Measurements from ENCODE around the gene KCNT2.
A peak's percentile ranks its signal among the peaks of the same experiment; 100 is the strongest.

Gene KCNT2

DNA sequence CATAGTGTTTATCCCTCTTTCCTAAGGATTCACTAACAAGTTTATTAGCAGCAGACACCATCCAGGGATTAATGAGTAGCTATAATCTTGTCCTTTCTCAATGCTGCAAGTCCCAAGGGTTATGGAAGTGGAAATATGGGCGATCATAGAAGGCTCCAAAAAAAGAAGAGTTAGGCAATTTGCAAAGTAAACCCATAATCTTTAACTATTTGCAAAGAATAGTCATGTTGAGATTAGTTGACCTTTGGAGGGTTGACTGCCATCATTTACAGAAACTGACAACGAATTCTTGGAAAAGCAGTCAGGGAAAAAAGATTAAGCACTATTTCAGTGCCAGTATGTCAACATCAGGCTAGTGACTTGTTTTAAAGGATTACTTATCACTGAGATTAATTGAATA lies 169.9 kb downstream of the KCNT2 start:
- Histone ChIP-seq H3K36me3 (ENCODE audit: insufficient read depth, low read depth, low read length) (no peaks in the 10 kb centered on the region), H3K27me3 (ENCODE audit: insufficient read depth, low read length) (no peaks in the 10 kb centered on the region), H3K27ac (ENCODE audit: low read length) (no peak overlapping the region), H3K4me3 (ENCODE audit: low read length) (no peak overlapping the region), H3K9me3 (ENCODE audit: insufficient read depth, low read depth, low read length) (no peaks in the 10 kb centered on the region), H3K4me1 (ENCODE audit: insufficient read depth, low read length) (no peaks in the 10 kb centered on the region), H3K9ac (ENCODE audit: low read depth, low read length) (no peak overlapping the region)

DNA sequence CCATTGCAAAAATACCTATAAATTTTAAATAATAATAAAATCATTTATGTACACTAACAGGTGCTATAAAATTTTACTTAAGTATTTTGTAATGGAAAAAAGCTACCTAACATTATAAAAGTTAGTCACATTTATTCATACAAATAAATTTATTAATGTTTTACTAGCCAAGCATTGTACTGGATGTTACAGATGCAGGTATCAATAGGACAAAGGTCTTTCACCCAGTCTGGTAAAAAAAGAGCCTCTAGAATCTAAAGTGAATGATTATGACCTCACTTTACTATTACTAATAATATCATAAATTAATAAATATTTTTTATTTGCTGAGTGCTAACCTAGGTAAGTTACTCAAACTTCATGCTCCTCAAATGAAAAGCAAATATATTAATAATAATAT lies 170.6 kb downstream of the KCNT2 start:
- no peaks in the 10 kb centered on the region for H3K36me3 ChIP-seq (ENCODE audit: insufficient read depth, low read depth, low read length)
- H3K4me1 ChIP-seq (ENCODE audit: insufficient read depth, low read length): no peaks in the 10 kb centered on the region
- H3K4me3 ChIP-seq (ENCODE audit: low read length): no peak overlapping the region
- H3K27me3 ChIP-seq (ENCODE audit: insufficient read depth, low read length): no peaks in the 10 kb centered on the region
- H3K9me3 ChIP-seq (ENCODE audit: insufficient read depth, low read depth, low read length): no peaks in the 10 kb centered on the region
- H3K9ac ChIP-seq (ENCODE audit: low read depth, low read length): no peak overlapping the region
- no peak overlapping the region for H3K27ac ChIP-seq (ENCODE audit: low read length)

DNA sequence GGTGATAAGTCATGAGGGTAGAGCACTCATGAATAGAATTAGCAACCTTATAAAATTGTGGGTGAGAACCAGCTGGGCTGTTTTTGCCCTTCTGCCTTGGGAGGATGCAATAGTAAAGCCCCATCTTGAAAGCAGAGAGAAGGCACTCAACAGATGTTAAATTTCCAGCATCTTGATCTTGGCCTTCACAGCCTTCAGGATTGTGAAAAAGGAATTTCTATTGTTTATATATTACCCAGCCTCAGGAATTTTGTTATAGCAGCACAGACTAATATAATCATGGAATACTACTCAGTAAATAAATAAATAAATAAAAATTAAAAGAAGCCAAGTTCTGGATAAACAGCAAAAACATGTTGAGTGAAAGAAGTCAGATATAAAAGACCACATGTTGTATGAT lies 175.2 kb downstream of the KCNT2 start:
- H3K9me3 ChIP-seq (ENCODE audit: insufficient read depth, low read depth, low read length): no peaks in the 10 kb centered on the region
- no peak overlapping the region for H3K27ac ChIP-seq (ENCODE audit: low read length)
- no peak overlapping the region for H3K4me3 ChIP-seq (ENCODE audit: low read length)
- no peak overlapping the region for H3K9ac ChIP-seq (ENCODE audit: low read depth, low read length)
- peaks cover 10% of the 10 kb centered on the region; the same call in 1 of the 2 replicates for H3K36me3 ChIP-seq (ENCODE audit: insufficient read depth, low read depth, low read length)
- H3K27me3 ChIP-seq (ENCODE audit: insufficient read depth, low read length): no peaks in the 10 kb centered on the region
- no peaks in the 10 kb centered on the region for H3K4me1 ChIP-seq (ENCODE audit: insufficient read depth, low read length)

DNA sequence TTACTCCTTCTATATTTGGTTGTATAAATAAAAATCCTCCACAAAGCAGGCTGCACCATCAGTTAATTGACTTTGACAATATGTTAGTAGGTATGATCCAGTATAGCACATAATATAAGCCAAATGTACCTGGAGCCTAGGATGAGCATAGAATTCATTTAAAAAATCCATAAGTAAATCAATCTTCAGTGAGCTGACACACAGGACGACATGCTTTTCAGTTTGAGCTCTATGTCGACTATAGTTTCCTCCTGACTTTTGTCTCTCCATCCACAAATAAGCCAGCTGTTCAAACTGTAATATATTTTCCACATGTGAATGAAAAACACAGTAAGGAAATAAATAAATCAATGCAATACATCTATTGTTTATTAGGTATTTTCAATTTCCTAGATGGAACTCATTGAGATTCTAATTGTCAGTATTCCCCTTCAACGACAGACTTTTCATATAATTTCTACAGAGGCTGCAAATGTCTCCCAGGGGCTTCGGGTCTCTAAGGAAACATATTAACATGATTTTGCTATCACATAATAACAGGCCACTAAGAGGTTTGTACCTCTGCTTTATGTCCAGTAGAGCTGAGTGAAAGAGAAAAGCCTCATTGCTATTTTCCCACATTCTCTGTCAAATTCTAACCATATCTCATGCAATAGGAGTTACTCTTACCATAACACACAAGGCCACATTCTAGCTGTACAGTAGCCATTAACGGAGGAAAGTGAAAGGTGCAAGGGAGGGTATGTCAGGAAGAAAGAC lies 180.1 kb downstream of the KCNT2 start:
- Histone ChIP-seq H3K9ac (ENCODE audit: low read depth, low read length) (no peak overlapping the region), H3K27ac (ENCODE audit: low read length) (no peak overlapping the region), H3K36me3 (ENCODE audit: insufficient read depth, low read depth, low read length) (peaks cover 23% of the 10 kb centered on the region; the same call in 1 of the 2 replicates), H3K4me1 (ENCODE audit: insufficient read depth, low read length) (no peaks in the 10 kb centered on the region), H3K27me3 (ENCODE audit: insufficient read depth, low read length) (no peaks in the 10 kb centered on the region), H3K9me3 (ENCODE audit: insufficient read depth, low read depth, low read length) (no peaks in the 10 kb centered on the region), H3K4me3 (ENCODE audit: low read length) (no peak overlapping the region)

DNA sequence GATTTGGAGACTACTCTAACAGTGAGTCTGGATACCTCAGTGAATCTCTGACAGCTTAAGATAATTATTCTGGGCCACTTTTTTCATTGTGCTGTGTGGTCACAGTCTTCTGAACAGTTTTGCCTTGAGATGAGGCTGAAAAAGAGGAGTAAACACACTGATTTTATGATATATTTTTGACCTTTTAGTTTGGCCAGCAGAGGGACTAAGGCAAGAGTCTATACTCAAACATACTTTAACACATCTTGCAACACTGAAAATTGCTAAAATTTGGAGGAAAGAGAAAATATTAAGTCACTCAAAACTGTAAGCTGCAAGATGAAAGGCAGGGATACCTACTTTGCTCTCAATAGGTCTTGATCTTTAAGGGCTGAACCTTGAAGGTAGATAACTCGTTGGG lies 182.7 kb downstream of the KCNT2 start:
- Histone ChIP-seq H3K36me3 (ENCODE audit: insufficient read depth, low read depth, low read length) (peaks cover 32% of the 10 kb centered on the region; the same call in 1 of the 2 replicates), H3K9ac (ENCODE audit: low read depth, low read length) (no peak overlapping the region), H3K4me3 (ENCODE audit: low read length) (no peak overlapping the region), H3K9me3 (ENCODE audit: insufficient read depth, low read depth, low read length) (no peaks in the 10 kb centered on the region), H3K27ac (ENCODE audit: low read length) (no peak overlapping the region), H3K4me1 (ENCODE audit: insufficient read depth, low read length) (no peaks in the 10 kb centered on the region; the same call in 1 of the 2 replicates), H3K27me3 (ENCODE audit: insufficient read depth, low read length) (no peaks in the 10 kb centered on the region)

DNA sequence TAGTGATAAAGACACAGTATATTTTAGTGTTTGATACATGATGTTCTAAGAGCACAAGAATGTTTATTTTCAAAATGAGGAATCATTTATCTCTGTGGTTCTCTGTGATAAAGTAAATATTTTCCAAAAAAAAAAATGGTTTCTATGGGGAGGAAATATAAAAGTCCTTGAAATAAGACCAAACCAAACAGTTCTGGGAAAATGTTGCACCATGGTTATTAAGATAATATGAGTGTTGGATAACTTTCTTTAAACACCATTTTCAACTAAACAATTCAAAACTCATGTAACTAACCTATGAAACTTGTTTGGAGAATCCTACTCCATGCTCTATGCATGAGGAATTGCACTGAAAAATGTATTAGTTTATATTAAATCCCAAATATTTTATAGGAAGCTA lies 184.6 kb downstream of the KCNT2 start:
- H3K27ac ChIP-seq (ENCODE audit: low read length): no peak overlapping the region
- no peaks in the 10 kb centered on the region for H3K27me3 ChIP-seq (ENCODE audit: insufficient read depth, low read length)
- H3K36me3 ChIP-seq (ENCODE audit: insufficient read depth, low read depth, low read length): peaks cover 32% of the 10 kb centered on the region; the same call in 1 of the 2 replicates
- H3K9me3 ChIP-seq (ENCODE audit: insufficient read depth, low read depth, low read length): no peaks in the 10 kb centered on the region
- H3K4me1 ChIP-seq (ENCODE audit: insufficient read depth, low read length): no peaks in the 10 kb centered on the region; the same call in 1 of the 2 replicates
- H3K4me3 ChIP-seq (ENCODE audit: low read length): no peak overlapping the region
- H3K9ac ChIP-seq (ENCODE audit: low read depth, low read length): no peak overlapping the region

DNA sequence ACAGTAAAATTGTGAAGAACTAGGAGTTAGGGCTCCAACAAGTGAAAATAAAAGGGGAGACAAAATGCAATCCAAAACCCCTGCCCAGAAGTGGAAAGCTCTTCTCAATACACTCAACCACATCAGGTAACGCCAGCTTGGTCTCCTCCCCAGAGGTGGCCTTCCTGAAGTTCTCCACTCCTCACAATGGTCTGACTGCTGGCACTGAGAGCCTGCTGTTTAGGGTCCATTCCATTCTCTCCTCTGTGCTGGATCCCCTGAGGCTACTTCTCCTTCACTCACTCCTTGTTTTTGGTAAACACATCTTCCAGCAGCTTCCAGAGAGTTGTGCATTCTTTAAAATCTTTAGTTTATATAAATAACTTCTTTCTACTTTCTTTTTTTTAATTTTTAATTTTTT lies 189.5 kb downstream of the KCNT2 start:
- no peak overlapping the region for H3K9ac ChIP-seq (ENCODE audit: low read depth, low read length)
- H3K4me1 ChIP-seq (ENCODE audit: insufficient read depth, low read length): no peaks in the 10 kb centered on the region; the same call in 1 of the 2 replicates
- H3K4me3 ChIP-seq (ENCODE audit: low read length): no peak overlapping the region
- no peaks in the 10 kb centered on the region for H3K27me3 ChIP-seq (ENCODE audit: insufficient read depth, low read length)
- no peaks in the 10 kb centered on the region for H3K9me3 ChIP-seq (ENCODE audit: insufficient read depth, low read depth, low read length)
- H3K27ac ChIP-seq (ENCODE audit: low read length): no peak overlapping the region
- peaks cover 21% of the 10 kb centered on the region; the same call in 1 of the 2 replicates for H3K36me3 ChIP-seq (ENCODE audit: insufficient read depth, low read depth, low read length)

DNA sequence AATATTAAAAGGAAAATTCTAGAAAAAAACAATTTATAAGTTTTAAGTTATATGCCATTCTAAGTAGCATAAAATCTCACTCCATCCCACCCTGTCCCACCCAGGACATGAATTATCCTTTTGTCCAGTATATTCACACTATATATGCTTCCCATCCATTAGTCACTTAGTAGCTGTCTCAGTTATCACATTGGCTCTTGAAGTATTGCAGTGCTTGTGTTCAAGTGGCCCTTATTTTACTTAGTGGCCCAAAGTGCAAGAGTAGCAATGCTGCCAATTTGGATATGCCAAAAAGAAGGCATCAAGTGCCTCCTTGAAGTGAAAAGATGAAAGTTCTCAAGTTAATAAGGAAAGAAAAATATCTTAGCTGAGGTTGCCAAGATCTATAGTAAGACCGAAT lies 192.3 kb downstream of the KCNT2 start:
- H3K9ac ChIP-seq (ENCODE audit: low read depth, low read length): no peak overlapping the region
- H3K36me3 ChIP-seq (ENCODE audit: insufficient read depth, low read depth, low read length): peaks cover 17% of the 10 kb centered on the region; the same call in 1 of the 2 replicates
- no peaks in the 10 kb centered on the region for H3K27me3 ChIP-seq (ENCODE audit: insufficient read depth, low read length)
- no peaks in the 10 kb centered on the region for H3K4me1 ChIP-seq (ENCODE audit: insufficient read depth, low read length)
- H3K27ac ChIP-seq (ENCODE audit: low read length): no peak overlapping the region
- H3K9me3 ChIP-seq (ENCODE audit: insufficient read depth, low read depth, low read length): no peaks in the 10 kb centered on the region
- H3K4me3 ChIP-seq (ENCODE audit: low read length): no peak overlapping the region

DNA sequence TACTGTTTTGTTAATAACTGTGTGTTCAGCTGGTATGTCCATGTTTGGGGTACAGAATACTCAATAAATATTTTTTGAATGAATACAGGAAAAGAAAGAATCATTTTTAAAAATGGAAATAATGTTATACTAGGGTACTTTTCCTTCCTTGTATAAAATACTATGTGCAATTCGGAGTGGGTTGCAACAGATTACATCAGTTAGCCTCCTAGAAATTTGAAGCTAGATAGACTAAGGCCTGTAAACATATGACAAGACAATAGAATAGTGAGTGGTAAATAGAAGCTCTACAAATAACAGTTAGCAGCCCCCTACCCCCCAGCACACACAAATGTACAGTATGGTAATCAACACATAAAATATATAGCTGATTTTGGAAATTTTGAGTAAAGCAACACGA lies 195.9 kb downstream of the KCNT2 start:
- H3K4me1 ChIP-seq (ENCODE audit: insufficient read depth, low read length): peaks cover 4% of the 10 kb centered on the region; the same call in 1 of the 2 replicates
- H3K9ac ChIP-seq (ENCODE audit: low read depth, low read length): no peak overlapping the region
- H3K9me3 ChIP-seq (ENCODE audit: insufficient read depth, low read depth, low read length): no peaks in the 10 kb centered on the region
- peaks cover 9% of the 10 kb centered on the region; the same call in 1 of the 2 replicates for H3K36me3 ChIP-seq (ENCODE audit: insufficient read depth, low read depth, low read length)
- no peaks in the 10 kb centered on the region for H3K27me3 ChIP-seq (ENCODE audit: insufficient read depth, low read length)
- H3K4me3 ChIP-seq (ENCODE audit: low read length): no peak overlapping the region
- no peak overlapping the region for H3K27ac ChIP-seq (ENCODE audit: low read length)

DNA sequence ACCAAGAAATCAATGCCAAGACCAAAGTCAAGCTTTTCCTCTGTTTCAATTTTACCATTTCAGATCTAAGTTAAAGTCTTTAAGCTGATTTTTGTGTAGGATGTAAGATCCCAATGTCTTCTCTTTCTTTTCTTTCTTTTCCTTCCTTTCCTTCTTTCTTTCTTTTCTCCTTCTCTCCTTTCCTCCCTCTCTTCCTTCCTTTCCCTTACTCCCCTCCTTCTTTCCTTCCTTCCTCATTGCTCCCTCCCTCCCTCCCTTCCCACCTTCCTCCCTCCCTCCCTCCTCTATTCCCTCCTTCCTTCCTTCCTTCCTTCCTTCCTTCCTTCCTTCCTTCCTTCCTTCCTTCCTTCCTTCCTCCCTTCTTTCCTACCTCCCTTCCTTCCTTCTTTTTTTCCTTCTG lies 197.5 kb downstream of the KCNT2 start:
- no peak overlapping the region for H3K4me3 ChIP-seq (ENCODE audit: low read length)
- H3K9me3 ChIP-seq (ENCODE audit: insufficient read depth, low read depth, low read length): no peaks in the 10 kb centered on the region
- H3K36me3 ChIP-seq (ENCODE audit: insufficient read depth, low read depth, low read length): peaks cover 9% of the 10 kb centered on the region; the same call in 1 of the 2 replicates
- no peak overlapping the region for H3K9ac ChIP-seq (ENCODE audit: low read depth, low read length)
- H3K27me3 ChIP-seq (ENCODE audit: insufficient read depth, low read length): no peaks in the 10 kb centered on the region
- no peak overlapping the region for H3K27ac ChIP-seq (ENCODE audit: low read length)
- H3K4me1 ChIP-seq (ENCODE audit: insufficient read depth, low read length): peaks cover 4% of the 10 kb centered on the region; the same call in 1 of the 2 replicates

DNA sequence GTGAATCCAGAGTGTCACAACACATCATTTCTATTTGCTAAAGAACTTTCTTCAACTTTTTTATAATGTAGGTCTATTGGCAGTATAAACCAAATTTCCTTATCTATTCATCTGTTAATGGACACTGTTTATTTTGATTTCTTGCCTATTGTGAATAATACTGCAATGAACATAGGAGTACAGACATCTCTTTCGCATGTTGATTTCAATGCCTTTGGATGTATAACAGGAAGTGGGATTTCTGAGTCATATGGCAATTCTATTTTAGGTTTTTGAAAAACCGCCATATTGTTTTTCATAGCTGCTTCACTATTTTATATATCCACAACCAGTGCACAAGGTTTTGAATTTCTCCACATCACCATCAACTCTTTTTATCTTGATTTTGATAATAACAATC lies 198.7 kb downstream of the KCNT2 start:
- H3K36me3 ChIP-seq (ENCODE audit: insufficient read depth, low read depth, low read length): peaks cover 3% of the 10 kb centered on the region; the same call in 1 of the 2 replicates
- no peak overlapping the region for H3K4me3 ChIP-seq (ENCODE audit: low read length)
- H3K27ac ChIP-seq (ENCODE audit: low read length): no peak overlapping the region
- no peak overlapping the region for H3K9ac ChIP-seq (ENCODE audit: low read depth, low read length)
- H3K9me3 ChIP-seq (ENCODE audit: insufficient read depth, low read depth, low read length): no peaks in the 10 kb centered on the region
- peaks cover 4% of the 10 kb centered on the region; the same call in 1 of the 2 replicates for H3K4me1 ChIP-seq (ENCODE audit: insufficient read depth, low read length)
- H3K27me3 ChIP-seq (ENCODE audit: insufficient read depth, low read length): no peaks in the 10 kb centered on the region

DNA sequence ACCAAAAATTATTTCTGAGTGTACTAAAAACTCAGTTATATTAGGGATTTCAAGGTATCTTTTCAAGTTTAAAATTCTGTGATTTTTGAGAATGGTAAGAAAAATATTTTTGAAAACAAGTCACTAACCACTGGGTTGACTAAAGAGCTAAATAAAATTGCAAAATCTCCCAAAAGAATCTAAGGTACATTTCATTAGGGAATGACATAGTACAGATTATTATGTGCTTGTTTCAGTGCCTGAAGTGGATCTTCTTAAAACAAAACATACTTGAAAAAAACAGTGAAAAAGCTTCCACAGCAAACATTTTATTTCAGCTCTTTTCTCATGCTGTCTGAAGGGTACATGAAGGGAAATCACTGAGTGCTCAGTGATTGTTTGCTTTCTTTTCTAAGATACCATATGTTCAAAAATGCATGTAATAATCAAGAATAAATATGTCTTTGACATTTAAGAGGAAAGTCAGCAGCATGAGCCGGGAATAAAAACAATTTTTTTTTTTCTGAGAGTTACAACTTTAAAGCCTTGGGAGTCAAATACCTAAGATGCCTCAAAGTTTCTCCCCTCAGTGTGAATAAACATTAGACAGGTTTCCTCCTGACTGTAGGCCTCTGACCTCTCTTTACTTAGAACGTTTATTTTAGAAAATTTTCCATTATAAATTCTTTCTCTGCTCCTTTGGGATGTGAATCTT lies 200.7 kb downstream of the KCNT2 start:
- Histone ChIP-seq H3K4me3 (ENCODE audit: low read length) (no peak overlapping the region), H3K9me3 (ENCODE audit: insufficient read depth, low read depth, low read length) (no peaks in the 10 kb centered on the region), H3K27me3 (ENCODE audit: insufficient read depth, low read length) (no peaks in the 10 kb centered on the region), H3K36me3 (ENCODE audit: insufficient read depth, low read depth, low read length) (no peaks in the 10 kb centered on the region), H3K9ac (ENCODE audit: low read depth, low read length) (0 out of 2 replicates have a peak overlapping the region, but pooled peaks have one; percentile 25), H3K4me1 (ENCODE audit: insufficient read depth, low read length) (peaks cover 4% of the 10 kb centered on the region; the same call in 1 of the 2 replicates), H3K27ac (ENCODE audit: low read length) (peak overlapping the region; percentile 31)
